NCI-H524 treated with DMSO at 0.1 percent for 48 hours (cell line): ENCODE measurements around the gene DTNB.

Source experiments
- DNase-seq: peaks from one replicate; lab custom pipeline; 2025; lab: John Stamatoyannopoulos, UW

DTNB gene

DNA sequence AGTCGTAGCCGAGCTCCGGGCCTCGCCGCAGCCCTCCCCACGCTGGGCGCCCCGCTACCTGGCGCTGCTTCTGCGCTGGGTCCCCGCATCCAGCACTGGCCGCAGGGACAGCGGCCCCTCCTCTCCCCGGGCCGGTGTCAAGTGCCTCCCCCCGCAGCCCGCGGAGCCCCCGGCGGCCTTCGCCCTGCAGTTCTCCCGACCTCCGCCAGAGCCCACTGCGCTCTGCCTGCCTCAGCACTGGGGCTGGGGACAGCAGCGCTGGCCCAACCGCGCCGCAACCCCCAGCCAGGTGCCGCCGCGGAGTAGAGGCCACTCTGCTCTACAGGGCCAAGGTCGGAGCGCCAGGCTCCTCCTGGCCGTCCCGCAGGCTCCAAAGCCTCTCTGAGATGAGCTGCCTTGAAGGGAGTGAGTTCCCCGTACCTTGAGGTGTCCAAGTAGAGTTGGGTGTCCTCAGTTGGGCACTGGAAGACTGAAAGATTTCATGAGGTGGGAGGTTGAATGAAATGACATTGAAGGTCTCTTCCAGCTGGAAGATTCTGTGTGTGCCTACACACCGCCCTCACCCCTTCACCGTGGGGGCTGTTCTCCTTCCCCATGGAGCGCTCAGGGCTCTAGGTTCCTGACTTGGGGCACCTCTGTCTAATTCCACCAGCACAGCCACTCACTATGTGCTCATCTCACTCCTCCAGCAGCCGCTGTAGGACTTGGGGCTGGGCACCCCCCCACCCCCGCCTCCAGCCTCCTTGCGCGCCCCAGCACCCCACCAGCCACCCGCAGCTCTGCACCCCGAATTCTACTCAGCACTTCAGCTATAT lies 330.8 kb downstream of the DTNB start:
- no peak for DNase-seq

DNA sequence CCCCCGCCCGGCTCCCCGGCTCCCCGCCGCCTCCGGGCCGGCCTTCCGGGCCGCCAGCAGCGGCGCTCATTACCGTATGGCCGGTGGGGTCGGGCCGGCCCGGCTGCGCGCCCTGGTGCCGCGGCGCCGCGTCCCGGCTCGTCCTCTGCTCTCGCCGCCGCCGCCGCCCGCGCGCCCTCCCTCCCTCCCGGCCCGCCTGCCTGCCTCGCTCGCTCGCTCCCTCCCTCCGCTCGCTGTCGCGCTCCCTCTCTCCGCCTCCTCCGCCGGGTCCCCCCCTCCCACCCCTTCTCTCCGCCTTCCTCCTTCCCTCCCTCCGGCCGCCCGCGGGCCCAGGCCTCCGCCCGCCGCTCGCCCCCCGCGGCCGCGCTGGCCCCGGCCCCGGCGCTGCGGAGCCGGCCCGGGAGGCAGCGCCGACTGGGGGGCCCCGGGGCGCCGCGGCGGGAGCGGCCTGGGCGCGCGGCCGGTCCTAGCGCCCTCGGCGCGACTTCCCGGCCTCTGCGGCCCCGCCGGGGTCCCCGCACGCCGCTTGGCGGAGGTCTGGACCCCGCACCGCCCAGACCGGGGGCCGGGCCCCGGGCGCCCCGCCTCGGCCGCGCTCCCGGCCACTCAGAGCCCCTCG lies 331.5 kb downstream of the DTNB start, which contains the start of gene DNMT3A:
DNMT3A (minus strand) TSS at position 173 of the 619 bp plus-strand sequence. CDS start 27,941 bp downstream, outside the sequence.
- DNase-seq = no peak

DNA sequence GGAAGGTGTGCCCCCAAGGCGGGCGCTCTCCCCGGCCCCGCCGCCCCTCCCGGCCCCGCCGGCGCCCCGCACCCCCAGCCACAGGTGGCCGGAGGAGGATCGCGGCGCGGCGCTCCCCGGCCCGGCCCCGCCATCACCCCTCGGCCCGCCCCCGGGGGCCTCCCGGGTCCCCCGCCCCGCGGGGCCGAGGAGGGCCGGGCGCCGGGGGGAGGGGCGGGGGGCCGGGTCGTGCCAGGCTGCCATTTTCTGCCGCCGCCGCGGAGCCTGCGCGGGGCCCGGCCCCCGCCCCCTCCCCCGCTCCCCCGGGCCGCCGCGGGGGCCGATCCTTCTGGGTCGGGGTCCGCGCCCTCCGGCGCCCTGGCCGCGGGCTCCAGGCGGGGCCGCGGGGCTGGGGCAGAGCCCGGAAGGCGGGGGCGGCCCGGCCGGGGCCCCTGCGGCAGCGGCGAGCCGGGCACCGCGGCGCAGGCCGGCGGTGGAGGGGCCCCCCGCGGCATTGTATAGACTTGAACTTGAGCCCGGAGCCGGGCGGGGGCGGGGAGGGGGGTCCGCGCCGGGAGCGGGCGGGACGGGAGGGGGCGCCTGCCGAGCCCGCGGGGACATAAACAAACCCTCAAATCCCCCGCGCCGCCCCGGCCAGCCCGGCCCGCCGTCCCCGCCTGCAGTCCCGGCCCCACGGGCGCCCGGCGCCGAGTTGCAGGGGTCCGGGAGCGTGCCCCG lies 332.2 kb downstream of the DTNB start:
- DNase-seq = no peak

DNA sequence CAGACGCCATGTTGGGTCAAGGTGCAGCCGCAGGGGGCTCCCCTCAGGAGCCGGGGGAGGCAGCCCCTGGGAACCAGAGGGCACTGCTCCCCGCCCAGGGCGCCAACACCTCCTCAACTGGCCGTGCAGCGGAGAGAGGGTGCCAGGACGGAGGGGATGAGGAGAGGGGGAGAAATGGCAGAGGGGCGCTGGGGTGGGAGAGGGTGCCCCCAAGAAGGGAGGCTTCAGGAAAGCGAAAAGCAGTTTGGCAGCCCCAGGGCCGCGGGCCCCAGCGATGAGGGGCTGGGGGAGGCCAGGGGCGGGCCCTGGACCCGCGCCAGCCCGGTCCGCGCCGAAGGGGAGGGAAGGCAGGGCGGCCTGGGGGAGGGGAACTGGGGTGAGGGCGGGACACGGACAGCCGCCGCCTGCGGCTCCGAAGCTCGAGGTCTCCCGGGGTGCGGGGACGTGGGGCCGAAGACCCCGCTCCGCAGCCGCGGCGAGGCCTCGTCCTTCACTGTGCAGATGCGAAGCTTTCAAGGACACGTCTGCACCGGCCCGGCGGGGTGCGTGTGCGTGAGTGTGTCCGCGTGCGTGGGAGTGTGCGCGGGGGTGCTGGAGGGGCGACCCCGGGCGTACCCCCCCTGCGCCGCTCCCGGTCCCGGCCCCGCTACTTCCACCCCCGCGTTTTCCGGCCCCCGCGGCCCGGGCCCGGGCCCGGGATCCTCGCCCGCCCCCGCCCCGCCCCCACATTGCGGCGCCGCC lies 333.0 kb downstream of the DTNB start:
- DNase-seq = no peak

DNA sequence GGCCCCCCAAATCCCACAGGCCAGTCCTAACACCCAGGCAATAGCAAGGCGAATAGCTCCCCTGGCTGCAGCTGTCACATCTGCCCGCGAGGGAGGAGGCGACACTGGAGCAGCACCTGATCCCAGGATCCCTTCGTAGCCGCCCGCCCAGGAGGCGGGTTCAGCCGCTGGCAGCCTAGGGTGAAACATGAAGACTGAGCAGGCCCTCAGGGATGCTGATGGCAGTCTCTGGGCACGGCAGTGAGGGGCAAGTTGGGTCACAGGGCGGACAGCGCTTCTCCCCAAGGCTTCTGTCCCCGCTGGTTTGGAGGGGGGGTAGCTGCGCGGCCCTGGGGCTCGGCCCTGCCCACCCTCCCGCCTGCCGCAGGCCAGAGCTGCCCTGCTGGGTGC lies 333.6 kb downstream of the DTNB start:
- no peak for DNase-seq

DNA sequence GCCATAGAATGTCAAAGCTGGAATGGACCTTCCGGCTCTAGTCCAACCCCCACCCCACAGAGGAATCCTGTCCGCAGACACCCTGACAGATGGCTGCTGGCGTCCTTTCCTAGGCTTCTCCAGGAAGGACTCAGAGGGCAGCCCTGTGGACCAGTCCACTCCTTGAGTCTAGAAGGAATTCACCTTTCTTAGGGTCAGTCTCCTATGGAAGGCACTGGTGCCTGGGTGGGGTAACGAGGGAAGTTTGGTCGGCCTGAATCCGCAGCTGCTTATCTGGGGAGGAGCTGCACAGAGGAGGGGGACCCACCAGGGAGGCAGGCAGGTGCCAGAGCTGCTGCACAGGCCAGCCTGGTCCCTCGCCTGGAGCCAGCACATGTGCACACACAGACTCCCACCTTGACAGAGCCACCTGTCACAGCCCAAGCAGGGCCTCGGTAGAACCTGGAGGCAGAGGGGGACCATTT lies 334.1 kb downstream of the DTNB start:
- no peak for DNase-seq

DNA sequence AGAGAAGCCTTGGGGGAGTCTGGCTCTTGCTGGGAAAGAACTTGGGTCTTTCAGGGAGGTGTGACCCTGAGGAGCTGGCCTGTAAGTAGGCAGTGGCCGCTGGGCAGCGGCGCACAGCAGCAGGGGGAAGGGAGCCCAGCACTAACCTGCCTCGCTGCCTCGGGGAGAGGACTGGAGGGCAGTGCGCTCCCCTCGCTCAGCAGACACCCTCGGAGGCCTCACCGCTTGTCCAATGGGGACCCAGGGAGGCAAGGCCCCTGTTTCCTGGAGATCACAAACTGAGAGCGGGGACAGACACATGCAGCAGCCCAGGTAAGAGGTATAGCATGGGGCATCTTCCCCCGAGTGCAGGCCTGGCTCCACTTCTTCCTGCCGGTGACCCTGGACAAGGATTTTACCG lies 335.0 kb downstream of the DTNB start:
- DNase-seq = no peak

DNA sequence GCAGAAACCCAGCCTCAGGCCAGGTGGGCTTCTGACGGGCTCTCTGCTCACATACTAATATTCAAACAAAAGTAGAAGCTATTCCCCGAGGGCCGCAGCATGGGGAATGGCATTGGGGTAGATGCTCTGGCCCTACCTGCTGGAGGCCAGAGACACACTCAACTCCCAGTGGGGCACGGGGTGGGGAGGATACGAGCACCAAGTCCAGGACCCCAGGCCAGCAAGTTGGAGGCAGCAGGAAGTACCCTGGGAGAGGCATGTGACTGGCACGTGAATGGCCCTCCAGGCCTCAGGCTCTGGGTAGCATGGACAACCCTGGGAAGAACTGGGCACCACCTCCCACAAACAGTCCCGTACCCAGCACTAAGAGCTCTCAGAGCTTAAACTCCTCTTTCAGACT lies 335.5 kb downstream of the DTNB start:
- DNase-seq = no peak

DNA sequence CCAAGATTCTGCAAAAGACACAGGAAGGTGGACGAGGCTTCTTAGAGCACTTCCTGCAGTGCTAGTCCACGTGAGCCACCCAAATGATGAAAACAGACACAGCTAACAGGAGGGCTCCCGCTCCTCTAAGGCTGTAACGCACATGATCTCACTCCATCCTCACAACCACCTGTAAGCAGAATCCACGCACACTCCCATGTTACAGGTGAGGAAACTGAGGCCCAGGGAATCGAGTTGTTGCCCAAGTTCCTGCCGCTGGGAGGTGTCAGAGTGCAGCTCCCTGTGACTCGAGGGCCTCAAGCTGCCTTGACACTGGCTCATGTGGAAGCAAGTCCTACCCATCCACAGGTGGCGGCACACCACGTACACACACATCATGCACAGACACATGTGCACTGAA lies 336.1 kb downstream of the DTNB start:
- no peak for DNase-seq

DNA sequence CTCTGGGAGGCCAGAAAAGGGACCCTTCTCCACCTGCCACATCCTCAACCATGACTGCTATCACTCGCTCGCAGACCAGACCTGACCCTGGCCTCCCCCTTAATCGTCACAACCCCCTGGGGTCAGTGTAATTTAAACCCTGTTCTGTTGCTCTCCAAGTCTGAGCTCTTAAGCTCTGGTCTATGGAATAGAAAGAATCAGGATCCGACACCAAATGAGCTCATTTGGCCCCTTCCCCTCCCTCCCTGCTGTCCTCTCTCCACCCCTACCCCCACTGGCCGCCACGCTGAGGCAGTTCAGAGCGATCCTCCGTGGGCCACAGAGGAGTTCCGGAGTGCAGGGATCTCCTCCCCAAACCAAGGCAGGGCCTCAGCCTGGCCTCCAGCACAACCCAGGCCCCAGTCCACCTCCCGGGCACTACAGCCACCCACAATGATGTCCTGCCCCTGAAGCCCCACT lies 337.0 kb downstream of the DTNB start:
- no peak for DNase-seq

DNA sequence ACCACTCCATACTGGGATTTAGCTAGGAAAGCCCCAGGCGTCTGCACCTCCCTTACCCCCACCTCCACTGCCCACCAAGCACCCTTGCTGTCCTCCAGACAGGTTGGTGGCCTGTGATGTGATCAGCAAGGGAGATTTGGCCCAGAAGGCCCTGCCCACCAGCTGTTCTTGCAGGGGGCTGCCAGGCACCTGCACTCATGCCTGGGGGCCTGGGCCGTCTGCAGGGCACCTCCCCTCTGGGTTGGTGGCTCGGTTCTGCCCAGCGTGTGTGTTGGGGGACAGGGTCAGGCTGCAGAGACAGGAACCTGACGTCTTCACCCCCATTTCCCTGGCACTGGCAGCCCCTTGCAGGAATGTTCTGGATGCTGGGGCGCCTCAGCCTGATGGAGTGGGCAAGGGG lies 337.4 kb downstream of the DTNB start:
- DNase-seq = no peak

DNA sequence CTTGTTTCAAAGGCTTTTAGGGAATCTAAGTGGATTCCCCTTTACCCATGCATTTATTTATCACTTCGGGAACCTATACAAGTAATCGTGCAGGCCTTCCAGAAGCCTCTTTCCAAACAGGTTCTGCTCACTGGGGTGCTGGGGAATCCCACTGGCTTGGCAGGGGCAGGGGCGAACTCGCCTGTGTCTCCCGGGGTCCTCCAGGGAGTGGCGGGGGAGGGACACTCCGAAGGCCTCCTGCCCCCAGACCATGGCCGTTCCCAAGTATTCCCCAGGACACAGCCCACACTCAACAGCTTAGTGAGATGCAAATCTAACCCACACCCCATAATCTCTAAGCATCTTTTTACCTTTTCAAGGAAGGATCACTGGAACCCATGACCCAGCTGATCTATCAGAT lies 338.2 kb downstream of the DTNB start:
- DNase-seq = no peak

DNA sequence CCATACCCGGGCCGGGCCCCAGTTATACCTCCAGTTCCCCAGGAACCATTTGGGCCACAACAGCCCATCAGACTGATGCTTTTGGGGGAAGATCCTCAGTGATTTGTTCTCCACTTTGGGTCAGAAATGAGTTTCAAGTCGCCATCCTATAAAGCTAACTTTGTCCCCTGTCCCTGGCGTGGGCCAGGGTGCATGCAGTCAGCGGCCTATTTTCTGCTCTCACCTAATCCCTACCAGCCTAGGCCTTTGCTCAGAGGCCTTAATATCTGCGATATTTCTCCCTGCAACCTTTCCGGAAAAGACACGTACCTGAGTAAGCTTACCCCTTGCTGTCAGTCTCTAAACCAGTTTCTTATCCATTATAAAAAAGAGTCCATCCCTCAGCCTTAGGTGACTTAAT lies 338.9 kb downstream of the DTNB start:
- no peak for DNase-seq

DNA sequence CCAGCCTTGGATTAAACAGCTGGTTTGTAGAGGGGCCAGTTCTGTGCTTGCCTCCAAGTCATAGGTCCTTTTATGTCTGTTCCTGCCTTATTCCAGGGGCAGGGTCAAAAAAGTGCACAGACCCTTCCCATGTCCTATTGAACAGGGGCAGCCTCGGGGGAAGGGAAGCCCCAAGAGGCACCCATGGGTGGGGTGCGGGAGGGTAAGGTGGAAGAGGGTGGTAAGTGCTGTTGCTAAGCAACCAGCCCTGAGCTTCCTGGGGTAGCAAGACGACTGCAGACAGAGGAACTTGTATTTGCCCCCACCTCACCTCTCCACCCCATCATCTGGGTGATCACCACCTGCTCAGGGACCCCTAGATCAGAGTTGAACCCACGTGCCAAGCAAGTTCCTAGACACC lies 339.4 kb downstream of the DTNB start:
- DNase-seq = no peak

DNA sequence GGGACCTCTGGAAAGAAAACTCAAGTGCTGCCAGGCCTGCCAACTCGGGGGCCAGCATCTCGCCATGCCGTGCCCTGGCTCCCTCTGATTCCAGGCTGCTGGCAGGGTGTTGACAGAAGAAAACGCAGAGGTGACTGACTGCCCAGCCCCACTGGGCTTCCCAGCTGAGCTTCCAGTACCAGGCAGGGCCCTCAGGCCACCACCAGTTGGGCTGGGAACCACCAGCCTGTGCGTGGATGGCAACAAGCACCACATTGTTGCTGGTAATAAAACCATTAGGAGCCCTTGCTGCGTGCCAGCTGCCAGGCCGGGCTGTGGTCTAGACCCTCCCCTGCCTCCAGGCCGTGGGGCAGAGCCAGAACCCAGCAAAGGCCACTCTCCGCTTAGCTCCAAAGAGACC lies 340.8 kb downstream of the DTNB start:
- DNase-seq = no peak

DNA sequence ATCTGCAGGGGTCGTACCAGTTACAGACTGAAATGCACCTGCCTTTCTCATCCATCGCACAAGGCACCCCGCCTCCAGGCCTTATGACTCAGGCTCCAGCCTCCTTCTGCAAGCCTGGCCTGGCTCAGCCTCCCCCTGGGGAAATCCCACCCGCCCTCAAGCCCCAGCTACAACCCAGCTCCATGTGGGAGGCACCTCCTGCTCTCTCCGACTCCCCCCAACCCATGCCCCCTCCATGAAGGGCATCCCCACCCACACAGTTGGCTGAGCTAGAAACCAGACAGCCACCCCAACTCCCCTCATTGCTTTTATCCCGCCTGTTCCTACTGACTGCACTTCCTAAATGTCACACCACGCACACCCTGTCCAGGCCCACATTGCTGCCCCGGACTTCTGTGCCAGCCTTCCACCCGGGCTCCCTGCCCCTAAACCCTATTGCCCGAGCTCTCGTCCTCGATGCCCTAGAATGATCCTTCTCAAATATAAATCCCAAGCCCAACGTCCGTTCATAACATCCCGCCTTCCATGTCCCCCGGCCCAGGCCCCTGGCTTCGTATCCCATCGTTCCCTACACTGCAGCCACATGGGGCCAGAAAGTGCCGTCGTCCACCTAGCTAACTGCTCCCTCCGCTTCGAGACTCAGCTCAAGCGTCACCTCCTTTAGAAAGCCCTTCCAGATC lies 341.6 kb downstream of the DTNB start:
- DNase-seq = no peak

DNA sequence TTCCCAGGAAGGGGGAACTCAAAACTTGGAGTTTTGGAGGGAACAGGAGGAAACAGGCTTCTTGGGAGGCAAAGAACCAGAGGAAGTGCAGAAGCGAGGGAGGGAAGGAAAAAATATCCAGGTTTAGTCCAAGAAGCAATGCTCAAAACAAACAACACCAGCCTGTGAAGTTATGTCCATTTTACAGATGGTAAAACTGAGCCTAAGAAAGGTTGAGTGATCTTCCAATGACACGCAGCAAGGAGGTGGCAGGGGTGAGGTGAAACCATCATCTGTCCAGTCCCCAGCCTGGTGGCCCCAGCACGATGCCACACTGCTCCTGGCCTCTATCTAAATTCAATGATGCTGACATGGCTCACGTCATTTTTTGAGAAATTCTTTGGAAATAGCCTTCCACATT lies 342.4 kb downstream of the DTNB start:
- DNase-seq = no peak

DNA sequence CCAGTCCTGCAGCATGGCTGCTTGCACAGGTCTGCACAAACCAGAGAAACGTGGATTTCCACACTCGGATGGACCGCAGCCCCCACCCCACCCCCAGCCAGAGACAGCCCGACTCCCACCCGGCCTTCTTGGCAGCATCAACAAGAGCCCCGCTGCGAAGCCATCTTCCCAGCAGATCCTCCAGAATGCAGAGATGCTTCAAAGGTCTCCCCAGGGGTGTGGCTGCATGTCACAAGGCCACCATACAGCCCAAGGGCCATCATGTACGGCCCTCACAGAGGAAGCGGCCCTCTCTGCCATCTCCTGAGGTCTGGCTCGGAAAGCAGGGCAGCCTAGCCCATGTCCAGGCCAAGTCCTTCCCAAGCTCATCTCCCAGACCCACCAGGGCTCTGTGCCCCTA lies 343.1 kb downstream of the DTNB start:
- no peak for DNase-seq

DNA sequence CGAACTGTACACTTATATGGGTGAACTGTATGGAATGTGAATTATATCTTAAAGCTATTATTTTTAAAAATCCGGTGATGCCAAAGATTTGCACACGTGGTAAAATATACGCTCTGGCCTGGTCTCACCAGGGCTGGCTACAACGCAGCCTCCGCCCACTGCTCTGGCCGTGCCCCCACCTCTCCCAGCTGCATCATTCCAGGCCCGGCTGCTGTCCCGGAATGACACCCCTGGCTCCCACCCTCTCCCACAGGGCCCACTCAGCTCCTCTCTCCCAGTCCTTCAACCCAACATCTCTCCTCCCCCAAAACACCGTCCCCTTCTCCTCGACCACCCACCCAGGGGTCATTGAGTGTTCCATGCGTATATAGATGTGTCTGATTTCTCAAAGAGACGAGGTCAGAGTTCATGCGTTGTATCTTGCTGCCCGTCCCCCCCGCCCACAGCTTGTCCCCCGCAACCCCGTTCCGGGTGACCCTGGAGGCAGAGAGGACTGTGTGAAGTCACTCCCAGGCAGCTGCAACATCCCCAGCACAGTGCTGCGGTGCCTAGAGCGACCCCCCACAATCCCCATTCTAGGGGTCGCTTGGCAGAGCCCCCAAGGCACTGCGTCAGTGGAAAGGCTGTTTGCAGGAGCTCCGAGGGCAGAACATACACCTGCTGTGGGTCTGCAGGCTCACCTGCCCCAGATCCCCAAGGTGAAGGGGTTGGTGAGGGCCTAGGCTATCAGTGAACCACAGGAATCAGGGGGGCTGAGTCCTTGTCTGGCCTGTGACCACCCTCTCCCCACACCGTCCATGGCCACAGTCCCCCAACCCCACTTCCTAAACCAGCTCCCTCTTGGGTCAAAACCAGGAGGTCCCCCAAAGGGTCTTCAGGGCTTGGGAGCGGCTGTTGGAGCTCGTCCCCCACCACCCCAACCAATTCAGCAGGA lies 345.0 kb downstream of the DTNB start:
- DNase-seq = no peak
